Measurements from ENCODE around the gene SURF4.
"Not testable (repeated sequence)": the region's sequence is repeated elsewhere in the genome, so short reads cannot be mapped to it uniquely, and the experiment has no call there.

SURF4 gene

DNA sequence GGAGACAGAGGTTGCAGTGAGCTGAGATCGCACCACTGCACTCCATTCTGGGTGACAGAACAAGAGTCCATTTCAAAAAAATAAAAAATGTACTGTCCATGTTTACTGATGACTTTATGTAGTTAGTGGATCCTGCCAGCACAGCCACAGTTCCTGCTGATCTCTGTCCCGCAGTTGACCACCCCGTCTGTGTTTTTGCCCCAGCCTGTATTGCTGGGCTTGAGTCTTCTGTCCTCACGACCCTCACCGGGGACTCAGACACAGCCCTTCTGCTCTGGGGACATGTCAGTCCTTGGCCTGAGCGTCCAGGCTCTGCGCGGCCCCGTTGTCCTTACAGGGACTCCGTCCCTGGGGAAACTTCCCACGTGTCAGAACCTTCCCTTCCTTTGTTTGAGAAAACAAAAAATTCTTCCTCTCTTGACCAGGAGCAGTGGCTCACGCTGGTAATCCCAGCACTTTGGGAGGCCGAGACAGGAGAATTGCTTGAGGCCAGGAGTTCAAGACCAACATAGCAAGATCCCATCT is 54.4 kb downstream of the SURF4 start:
- H3K27ac ChIP-seq: no peak overlapping the region
- TF ChIP-seq, protein P1, sequence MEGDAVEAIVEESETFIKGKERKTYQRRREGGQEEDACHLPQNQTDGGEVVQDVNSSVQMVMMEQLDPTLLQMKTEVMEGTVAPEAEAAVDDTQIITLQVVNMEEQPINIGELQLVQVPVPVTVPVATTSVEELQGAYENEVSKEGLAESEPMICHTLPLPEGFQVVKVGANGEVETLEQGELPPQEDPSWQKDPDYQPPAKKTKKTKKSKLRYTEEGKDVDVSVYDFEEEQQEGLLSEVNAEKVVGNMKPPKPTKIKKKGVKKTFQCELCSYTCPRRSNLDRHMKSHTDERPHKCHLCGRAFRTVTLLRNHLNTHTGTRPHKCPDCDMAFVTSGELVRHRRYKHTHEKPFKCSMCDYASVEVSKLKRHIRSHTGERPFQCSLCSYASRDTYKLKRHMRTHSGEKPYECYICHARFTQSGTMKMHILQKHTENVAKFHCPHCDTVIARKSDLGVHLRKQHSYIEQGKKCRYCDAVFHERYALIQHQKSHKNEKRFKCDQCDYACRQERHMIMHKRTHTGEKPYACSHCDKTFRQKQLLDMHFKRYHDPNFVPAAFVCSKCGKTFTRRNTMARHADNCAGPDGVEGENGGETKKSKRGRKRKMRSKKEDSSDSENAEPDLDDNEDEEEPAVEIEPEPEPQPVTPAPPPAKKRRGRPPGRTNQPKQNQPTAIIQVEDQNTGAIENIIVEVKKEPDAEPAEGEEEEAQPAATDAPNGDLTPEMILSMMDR (conservative IDR thresholded peaks at IDR 0.05): no peak

DNA sequence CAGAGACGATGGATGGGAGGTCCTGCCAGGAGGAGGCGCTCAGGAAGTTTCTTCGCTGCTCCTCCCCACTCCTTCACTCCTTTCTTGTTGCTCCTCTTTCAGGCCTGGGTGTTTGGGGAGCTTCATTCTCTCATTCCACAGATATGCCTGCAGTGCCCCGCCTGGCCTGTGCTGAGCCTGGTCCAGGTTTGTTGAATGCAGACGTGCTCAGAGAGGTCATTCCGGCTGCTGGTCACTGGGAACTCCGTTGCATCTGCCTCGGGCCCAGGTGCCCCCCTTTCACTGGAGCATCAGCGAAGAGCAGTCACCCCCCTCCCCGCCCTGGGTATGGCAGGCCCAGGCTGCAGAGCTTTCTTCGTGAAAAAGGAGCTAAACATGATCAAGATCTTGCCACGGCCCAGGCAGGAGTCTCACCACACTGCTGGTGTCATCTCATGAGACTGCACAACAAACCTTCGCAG is 55.4 kb downstream of the SURF4 start:
- TF ChIP-seq, protein P1 (conservative IDR thresholded peaks at IDR 0.05): no peak
- no peak overlapping the region for H3K27ac ChIP-seq

DNA sequence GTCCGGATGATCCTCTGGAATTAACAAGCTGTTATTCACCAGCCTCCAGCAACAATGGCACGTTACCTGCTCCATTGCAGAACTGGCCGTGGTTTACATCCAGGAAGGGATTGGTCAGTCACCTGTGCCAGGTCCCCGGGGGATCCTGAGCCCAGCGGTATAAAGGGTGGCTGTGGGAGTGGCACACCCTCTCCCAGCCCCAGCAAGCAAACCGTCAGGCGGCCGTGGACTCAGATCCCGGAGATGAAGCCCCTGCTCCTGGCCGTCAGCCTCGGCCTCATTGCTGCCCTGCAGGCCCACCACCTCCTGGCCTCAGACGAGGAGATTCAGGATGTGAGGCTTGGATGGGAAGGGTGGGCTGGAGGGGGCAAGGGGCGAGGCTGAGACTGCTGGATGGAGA is 58.3 kb downstream of the SURF4 start:
- H3K27ac ChIP-seq: not testable (repeated sequence)

DNA sequence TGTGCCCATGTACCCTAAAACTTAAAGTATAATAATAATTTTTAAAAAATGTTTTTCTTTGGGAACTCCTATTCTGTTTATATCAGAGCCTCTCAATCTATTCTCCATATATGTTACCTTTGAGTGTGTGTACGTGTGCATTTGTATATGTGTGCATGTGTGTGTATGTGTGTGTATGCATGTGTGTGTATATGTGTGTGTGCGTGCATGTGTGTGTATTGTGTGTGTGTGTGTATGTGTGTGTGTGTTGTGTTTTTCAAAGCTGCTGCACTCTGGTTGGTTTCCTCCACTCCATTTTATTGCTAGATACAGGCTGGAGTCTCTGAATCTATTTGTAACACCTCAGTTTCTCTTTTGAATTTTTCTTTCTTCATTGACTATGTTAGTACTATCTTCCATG is 59.9 kb downstream of the SURF4 start:
- TF ChIP-seq, protein P1 (conservative IDR thresholded peaks at IDR 0.05): no peak
- H3K27ac ChIP-seq: no peak overlapping the region
